T47D (cell line): ENCODE results near the gene TARBP2.

ENCODE experiments used
- DNase-seq, 2 experiments: peaks; one replicate each; pipeline versions ENCODE4 v3.0.0 to v3.0.0-alpha.2; 2011 to 2012; ENCODE audit warnings: low read depth in 1 of 2, low spot score in 1 of 2
- JUND ChIP-seq: IDR thresholded peaks from 2 replicates; pipeline ENCODE4 v1.6.1; 2012; ENCODE audit warnings: low read depth
- in situ Hi-C: cut with HindIII; loops from 2 replicates; pipeline ENCODE4 v1.10.0; 2016; ENCODE audit warnings: low sequenced_read_pairs, low pct_unique_long_range_greater_than_20kb

The TARBP2 gene

GRCh38 chr12:53502983-53503728, 2.1 kb downstream of the TARBP2 start:
- no peak for DNase-seq
- no peak for TF ChIP-seq JUND
- in situ Hi-C loops = no loop called here

GRCh38 chr12:53504004-53504920, 3.2 kb downstream of the TARBP2 start:
- TF ChIP-seq JUND = no peak
- in situ Hi-C loops = no loop called here
- no peak for DNase-seq

GRCh38 chr12:53505086-53505485, 4.0 kb downstream of the TARBP2 start:
- DNase-seq = no peak
- TF ChIP-seq JUND = no peak
- in situ Hi-C loops = no loop called here

- DNase-seq = no peak
- in situ Hi-C loops = no loop called here
- TF ChIP-seq JUND = no peak
Observed at GRCh38 chr12:53505555-53506449, 4.7 kb downstream of the TARBP2 start.

- DNase-seq = no peak
- TF ChIP-seq JUND = no peak
- in situ Hi-C loops = no loop called here
Observed at GRCh38 chr12:53506450-53506785, 5.3 kb downstream of the TARBP2 start.

- DNase-seq = no peak
- TF ChIP-seq JUND = no peak
- in situ Hi-C loops = no loop called here
Observed at GRCh38 chr12:53506881-53507602, 6.0 kb downstream of the TARBP2 start, which contains the start of gene NPFF. Gene NPFF (minus strand): TSS chr12:53507484. CDS start chr12:53507474, 10 bp downstream.

- in situ Hi-C loops = no loop called here
- TF ChIP-seq JUND = no peak
Observed at GRCh38 chr12:53507603-53507885, 6.5 kb downstream of the TARBP2 start.

GRCh38 chr12:53508534-53509170, 7.6 kb downstream of the TARBP2 start:
- TF ChIP-seq JUND = no peak
- in situ Hi-C loops = no loop called here
- DNase-seq = peak; percentile 74 to 88

More at GRCh38 chr12:53507603-53507885, 6.5 kb downstream of the TARBP2 start:
- DNase-seq = no peak

GRCh38 chr12:53510181-53510812, 9.2 kb downstream of the TARBP2 start:
- no peak for DNase-seq
- in situ Hi-C loops = no loop called here
- no peak for TF ChIP-seq JUND

- TF ChIP-seq JUND = no peak
- in situ Hi-C loops = no loop called here
- DNase-seq = peak in 1 of 2 experiments; percentile 64
Observed at GRCh38 chr12:53513712-53514410, 12.8 kb downstream of the TARBP2 start.

GRCh38 chr12:53514628-53515290, 13.7 kb downstream of the TARBP2 start:
- TF ChIP-seq JUND = no peak
- in situ Hi-C loops = no loop called here
- peak in 1 of 2 experiments; percentile 44 for DNase-seq
